ENCODE data around the gene KIAA0040.
"Not testable (repeated sequence)": the region's sequence is repeated elsewhere in the genome, so short reads cannot be mapped to it uniquely, and the experiment has no call there.

Gene KIAA0040

GRCh38 chr1:175133673-175134435 lies 58.7 kb downstream of the KIAA0040 start:
- DNase-seq: no peak

DNA sequence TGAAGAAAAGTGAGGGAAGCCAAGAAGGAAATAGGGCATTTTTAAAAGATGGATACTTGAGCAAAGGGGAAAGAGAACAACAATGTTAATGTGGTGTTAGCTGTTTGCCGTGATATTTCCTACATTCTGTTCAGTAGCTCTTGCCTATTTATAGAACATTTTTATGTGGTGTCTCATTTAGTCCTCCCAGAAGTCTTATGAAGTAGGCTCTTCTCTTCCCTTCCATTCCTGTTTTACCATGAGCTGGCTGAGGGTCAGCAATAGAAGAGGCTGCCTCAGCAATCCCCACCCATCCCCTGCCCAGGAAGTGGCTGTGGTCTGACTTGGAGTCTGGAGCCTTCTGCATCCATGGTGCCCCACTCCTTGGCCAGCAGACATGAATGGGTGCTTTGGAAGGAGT lies 60.1 kb downstream of the KIAA0040 start:
- DNase-seq: no peak

DNA sequence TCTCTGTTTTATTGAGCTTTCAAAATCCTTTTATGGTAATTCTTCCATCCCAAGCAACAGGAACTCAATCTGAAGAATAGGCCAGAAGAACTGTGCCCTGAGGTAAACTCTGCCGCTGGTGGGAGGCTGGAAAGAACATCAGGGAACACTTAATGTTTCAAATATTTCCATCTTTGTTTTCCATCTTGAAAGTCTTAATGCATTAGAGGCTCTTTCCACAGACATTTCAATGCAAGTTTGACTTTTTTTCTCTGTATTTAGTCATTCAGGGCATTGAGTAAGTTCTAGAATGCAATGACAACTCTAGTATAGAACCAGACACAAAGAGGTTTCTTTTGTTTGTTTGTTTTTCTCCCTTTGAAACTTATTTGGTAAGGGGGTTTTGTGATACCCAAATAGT lies 61.5 kb downstream of the KIAA0040 start:
- DNase-seq: no peak

DNA sequence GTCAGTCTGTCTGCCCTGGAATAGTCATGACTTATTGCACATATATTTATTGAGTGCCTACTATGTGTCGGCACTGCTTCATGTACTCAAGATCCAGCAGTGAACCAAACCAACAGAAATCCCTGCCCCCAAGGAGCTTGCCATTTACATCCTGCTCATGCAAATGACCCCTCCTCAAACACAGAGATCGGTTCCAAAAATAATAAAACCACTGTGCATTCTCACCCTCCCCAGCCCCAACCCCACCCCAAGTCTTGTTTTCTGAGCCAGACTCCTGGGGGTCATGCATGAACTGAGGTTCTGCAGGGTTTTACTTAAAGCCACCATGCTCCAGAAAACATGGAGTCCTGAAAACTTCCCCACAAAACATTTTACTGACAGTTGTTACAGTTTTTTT lies 61.9 kb downstream of the KIAA0040 start:
- no peak for DNase-seq

GRCh38 chr1:175129997-175130648 lies 62.5 kb downstream of the KIAA0040 start:
- no peak for DNase-seq

GRCh38 chr1:175129644-175129996 lies 63.0 kb downstream of the KIAA0040 start:
- DNase-seq: no peak

- no peak for DNase-seq
Measured at GRCh38 chr1:175129182-175129581, 63.4 kb downstream of the KIAA0040 start.

DNA sequence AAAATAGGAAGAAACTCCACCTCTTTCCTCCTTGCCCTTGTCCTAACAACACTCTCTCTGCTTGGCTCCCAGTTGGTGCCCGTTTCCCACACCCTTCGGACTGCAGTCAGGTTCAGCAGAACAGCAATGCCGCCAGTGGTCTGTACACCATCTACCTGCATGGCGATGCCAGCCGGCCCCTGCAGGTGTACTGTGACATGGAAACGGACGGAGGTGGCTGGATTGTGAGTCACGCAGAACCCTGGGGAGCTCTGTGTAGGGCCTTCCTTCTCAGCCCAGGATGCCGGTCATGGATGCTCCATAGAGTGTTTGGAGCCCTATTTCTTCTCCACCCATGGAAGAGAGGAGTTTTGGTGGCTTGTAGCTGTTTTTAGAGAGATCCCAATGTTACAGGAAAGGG lies 64.1 kb downstream of the KIAA0040 start:
- no peak for DNase-seq

DNA sequence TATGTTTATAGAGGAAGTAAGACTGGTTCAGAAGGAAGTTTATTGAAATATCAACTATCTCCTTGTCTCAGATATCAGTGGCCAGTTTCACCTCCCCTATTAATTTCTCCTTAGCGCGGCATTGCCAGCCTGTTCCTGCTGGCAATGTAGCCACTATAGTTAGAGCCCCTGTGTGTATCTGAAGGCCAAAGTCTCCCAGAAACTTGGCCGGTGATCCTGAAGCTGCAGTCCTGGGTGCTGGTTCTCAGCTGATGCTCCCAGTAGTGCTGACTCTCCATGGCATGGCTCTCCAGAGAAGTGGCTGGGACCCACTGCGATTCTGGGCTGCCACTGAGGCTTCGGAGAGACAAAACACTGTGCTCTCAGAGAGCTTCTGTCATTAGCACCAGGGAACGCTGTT lies 65.0 kb downstream of the KIAA0040 start:
- no peak for DNase-seq

- DNase-seq: no peak
Measured at GRCh38 chr1:175126347-175126746, 66.2 kb downstream of the KIAA0040 start.

GRCh38 chr1:175124861-175125260 lies 67.7 kb downstream of the KIAA0040 start:
- DNase-seq: no peak

DNA sequence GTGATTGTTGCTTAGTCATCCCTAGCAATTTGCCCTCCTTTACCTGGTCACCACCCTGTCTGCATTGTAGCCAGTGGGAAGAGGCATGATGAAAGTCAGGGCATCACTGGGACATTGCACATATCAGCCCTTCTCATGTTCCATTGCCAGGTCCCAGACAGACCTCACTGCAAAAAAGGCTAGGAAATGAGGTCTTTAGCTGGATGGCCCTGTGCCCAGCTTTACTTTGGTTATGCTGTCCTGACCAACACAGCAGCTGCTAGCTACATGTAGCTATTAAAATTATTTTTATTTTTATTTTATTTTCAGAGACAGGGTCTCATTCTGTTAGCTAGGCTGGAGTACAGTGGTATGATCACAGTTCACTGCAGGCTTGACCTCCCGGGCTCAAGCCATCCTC lies 72.1 kb downstream of the KIAA0040 start:
- DNase-seq: no peak

GRCh38 chr1:175118375-175119367 lies 73.9 kb downstream of the KIAA0040 start:
- DNase-seq: no peak

GRCh38 chr1:175116903-175117302 lies 75.7 kb downstream of the KIAA0040 start:
- no peak for DNase-seq

DNA sequence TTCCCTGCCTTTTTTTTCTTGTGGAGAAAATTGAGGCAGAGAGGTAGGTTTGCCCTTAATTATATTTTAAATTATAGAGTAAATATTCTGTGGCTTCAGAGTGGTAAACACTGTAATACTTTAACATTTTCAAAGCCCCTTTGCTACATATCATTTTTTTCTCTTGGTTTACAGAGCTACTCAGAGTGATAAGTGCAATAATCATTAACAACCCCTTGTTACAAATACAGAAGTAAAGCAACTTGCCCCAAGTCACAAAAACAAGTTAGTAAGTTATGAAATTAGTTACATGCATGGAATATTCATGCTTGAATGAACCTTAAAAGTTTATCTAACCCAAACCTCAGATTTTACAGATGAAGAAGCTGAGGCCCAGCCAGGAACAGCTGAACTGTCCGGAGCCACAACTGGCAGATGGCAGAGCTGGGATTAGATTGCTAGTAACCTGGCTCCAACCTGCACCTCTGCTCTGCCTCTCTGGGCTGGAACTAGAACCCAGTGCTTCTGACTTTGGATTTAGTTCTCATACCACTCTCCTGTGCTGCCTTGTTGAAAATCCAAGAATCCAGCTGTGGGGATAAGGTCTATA lies 76.3 kb downstream of the KIAA0040 start:
- DNase-seq: no peak

- no peak for DNase-seq
Measured at GRCh38 chr1:175114996-175115395, 77.6 kb downstream of the KIAA0040 start.

DNA sequence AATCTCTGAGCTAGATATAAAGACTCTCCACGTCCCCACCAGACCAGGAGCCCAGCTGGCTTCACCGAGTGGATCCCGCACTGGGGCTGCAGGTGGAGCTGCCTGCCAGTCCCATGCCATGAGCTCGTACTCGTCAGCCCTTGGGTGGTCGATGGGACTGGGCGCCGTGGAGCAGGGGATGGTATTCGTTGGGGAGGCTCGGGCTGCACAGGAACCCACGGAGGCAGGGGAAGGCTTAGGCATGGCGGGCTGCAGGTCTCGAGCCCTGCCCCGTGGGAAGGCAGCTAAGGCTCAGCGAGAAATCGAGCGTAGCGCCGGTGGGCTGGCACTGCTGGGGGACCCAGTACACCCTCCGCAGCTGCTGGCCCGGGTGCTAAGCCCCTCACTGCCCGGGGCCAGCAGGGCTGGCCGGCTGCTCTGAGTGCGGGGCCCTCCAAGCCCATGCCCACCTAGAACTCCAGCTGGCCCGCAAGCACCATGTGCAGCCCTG lies 84.2 kb downstream of the KIAA0040 start:
- not testable (repeated sequence) for DNase-seq

All from cortex of kidney (tissue), 1 donor.